ENCODE data around the gene TSPAN31.
"Not testable (repeated sequence)": the region's sequence is repeated elsewhere in the genome, so short reads cannot be mapped to it uniquely, and the experiment has no call there.

The TSPAN31 gene

DNA sequence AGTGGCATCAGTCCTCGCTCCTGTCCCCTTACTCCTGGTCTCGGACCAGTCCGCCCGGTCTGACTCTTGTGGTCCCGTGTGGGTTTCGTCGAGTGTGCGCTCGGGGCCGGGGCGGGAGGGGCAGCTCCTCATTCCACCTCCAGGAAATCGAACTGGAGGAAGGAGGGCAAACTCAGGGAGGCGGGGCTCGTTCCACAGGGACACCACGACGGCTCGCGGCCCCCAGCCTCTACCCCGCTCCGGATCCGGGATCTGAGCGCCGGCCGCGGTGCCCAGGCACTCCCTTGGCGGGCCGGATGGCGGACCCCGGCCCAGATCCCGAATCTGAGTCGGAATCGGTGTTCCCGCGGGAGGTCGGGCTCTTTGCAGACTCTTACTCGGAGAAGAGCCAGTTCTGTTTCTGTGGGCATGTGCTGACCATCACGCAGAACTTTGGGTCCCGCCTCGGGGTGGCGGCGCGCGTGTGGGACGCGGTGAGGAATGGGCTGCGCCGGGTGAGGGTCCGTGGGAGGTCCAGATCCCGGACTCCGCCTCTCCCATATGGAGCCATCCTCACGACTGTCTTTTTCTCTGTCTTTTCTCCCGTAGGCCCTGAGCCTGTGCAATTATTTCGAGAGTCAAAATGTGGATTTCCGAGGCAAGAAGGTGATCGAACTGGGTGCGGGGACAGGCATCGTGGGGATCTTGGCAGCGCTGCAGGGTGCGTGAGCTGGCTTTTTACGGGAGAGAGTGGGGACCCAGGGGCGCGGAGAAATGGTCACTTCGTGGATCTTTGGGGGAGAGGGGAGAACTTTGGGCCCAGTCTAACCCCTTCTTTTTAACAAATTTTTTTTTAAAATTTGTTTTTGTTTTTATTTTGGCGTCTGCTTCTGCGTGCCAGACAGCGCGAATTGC is 27.8 kb downstream of the TSPAN31 start, which contains the start of gene EEF1AKMT3:
Gene EEF1AKMT3 (plus strand): TSS at position 186 of the 894 bp plus-strand sequence. CDS start 111 bp downstream, at position 297.
- TF ChIP-seq, protein P1, sequence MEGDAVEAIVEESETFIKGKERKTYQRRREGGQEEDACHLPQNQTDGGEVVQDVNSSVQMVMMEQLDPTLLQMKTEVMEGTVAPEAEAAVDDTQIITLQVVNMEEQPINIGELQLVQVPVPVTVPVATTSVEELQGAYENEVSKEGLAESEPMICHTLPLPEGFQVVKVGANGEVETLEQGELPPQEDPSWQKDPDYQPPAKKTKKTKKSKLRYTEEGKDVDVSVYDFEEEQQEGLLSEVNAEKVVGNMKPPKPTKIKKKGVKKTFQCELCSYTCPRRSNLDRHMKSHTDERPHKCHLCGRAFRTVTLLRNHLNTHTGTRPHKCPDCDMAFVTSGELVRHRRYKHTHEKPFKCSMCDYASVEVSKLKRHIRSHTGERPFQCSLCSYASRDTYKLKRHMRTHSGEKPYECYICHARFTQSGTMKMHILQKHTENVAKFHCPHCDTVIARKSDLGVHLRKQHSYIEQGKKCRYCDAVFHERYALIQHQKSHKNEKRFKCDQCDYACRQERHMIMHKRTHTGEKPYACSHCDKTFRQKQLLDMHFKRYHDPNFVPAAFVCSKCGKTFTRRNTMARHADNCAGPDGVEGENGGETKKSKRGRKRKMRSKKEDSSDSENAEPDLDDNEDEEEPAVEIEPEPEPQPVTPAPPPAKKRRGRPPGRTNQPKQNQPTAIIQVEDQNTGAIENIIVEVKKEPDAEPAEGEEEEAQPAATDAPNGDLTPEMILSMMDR (IDR thresholded peaks at IDR 0.05; ENCODE audit: low read depth, low read length), result no peak

DNA sequence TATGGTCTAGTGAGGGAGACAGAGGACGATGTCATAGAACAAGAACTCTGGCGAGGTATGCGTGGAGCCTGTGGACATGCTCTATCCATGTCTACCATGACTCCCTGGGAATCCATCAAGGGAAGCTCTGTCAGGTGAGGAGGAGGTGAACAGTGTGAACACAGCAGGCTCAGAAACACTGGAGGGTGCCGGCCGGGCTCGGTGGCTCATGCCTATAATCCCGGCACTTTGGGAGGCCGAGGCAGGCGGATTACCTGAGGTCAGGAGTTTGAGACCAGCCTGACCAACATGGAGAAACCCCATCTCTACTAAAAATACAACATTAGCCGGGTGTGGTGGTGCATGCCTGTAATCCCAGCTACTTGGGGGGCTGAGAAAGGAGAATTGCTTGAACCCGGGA is 29.8 kb downstream of the TSPAN31 start:
- not testable (repeated sequence) for DNase-seq (ENCODE audit: extremely low read depth, low read depth)

More for the DNA sequence above, 27.8 kb downstream of the TSPAN31 start, which contains the start of gene EEF1AKMT3:
- DNase-seq (ENCODE audit: extremely low read depth, low read depth), result no peak

DNA sequence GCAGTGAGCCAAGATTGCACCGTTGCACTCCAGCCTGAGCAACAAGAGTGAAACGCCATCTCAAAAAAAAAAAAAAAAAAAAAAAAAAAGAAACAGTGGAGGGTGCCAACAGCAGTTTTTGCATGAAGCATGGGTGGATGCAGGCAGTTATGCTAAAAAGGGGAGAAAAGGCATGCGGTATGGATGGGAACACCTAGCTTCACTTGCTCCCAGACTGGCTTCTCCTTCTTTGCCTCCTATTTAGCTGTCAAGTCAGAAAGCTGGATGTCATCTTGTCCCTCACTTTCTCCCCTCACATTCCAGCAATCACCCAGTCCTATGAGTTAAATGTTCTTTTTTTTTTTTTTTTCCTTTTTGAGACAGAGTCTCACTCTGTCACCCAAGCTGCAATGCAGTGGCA is 30.2 kb downstream of the TSPAN31 start:
- DNase-seq (ENCODE audit: extremely low read depth, low read depth), result no peak
- TF ChIP-seq, protein P1 (IDR thresholded peaks at IDR 0.05; ENCODE audit: low read depth, low read length), result no peak

DNA sequence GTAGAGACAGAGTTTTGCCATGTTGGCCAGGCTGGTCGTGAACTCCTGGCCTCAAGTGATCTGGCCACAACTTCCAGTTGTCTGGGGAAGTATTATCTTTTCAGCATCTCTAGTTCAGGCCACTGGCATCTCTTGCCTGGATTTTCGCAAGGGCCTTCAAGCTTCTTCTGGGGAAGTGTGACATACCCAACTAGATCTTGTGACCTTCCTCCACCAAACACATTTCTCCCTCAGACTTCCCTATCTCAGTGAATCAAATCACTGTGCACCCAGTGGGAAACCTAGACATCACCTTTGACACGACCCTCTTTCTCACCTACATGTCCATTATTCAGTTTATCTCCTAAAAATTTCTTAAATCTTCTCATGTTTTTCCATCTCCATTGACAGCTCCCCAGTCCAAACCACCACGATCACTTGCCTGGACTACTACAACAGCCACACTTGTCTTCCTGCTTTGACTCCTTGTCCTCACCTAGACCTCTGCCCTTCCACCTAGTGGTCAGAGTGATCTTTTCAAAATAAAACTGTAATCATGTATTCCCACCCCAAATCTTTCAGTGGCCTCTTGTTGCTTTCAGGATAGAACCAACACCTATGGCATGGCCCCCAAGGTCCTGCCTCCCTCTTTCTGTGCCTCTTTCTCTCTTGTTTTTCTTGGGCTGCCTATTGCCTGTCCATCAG is 30.9 kb downstream of the TSPAN31 start:
- no peak for DNase-seq (ENCODE audit: extremely low read depth, low read depth)
- TF ChIP-seq, protein P1 (IDR thresholded peaks at IDR 0.05; ENCODE audit: low read depth, low read length), result no peak

DNA sequence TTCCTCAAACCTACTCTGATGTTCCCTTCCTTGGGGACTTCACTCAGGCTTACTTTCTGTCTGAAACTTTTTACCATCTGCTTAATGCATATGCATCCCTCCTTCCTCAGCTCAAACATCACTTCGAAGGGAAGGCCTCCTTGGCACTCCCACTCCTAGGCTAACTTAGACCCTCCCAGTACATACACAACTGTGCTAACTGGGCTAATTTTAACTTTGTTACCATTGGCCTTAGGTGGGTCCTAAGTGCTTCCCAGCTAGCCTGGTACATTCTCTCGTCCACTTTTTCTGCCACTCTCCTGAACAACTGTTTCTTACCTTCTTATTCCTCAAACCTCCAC is 31.4 kb downstream of the TSPAN31 start:
- no peak for DNase-seq (ENCODE audit: extremely low read depth, low read depth)
- TF ChIP-seq, protein P1 (IDR thresholded peaks at IDR 0.05; ENCODE audit: low read depth, low read length), result no peak

DNA sequence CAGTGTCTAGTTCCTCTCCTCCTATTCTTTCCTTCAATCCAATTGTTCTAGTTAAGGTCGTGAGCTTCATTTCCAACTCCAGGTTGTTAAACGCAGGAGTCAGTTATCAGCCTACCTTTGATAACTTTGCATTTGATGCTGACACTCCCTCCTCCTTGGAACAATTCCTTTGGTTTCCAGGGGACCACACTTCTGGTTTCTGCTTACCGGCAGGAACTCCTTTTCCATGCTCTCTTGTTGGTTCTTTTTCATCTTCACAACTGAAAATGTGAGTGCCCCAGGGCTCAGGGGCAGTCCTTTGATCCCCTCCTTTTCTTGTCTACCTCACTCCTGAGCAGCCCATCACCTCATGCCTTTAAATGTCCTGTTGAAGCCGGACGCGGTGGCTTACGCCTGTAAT is 32.5 kb downstream of the TSPAN31 start:
- TF ChIP-seq, protein P1 (IDR thresholded peaks at IDR 0.05; ENCODE audit: low read depth, low read length), result no peak
- DNase-seq (ENCODE audit: extremely low read depth, low read depth), result no peak

DNA sequence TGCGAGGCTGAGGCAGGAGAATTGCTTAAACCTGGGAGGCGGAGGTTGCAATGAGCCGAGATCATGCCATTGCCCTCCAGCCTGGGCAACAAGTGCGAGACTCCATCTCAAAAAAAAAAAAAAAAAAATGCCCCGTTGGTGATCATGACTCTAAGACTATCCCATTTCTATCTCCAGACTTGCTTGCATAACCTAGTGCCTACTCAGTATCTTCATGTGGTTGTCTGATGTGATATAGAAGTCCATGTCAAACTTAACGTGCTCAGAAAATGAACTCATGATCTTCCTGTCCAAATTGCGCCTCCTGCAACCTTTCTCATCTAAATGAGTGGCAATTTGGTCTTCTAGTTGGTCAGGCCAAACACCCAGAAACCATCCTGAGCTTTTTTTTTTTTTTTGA is 33.1 kb downstream of the TSPAN31 start:
- DNase-seq (ENCODE audit: extremely low read depth, low read depth), result no peak
- TF ChIP-seq, protein P1 (IDR thresholded peaks at IDR 0.05; ENCODE audit: low read depth, low read length), result no peak
